SK-N-SH treated with all-trans-retinoic acid at 6 μM for 48 hours (cell line): Measurements from ENCODE around the gene CAVIN1.
"Not testable (repeated sequence)": the region's sequence is repeated elsewhere in the genome, so short reads cannot be mapped to it uniquely, and the experiment has no call there.

Experiments
- ATAC-seq: fragments of 200-7000 bp; cut with Tn5 transposase; 3 replicates; pipeline ENCODE4 v1.9.1; 2020; ENCODE audit warnings: mild to moderate bottlenecking, moderate library complexity
- ARNTL ChIP-seq: fragments of 450-650 bp; formaldehyde crosslinking; IDR thresholded peaks from 2 replicates; pipeline ENCODE4 v1.5.0; 2020; ENCODE audit warnings: low read depth, mild to moderate bottlenecking, moderate library complexity, borderline replicate concordance
- BACH2 ChIP-seq: fragments of 250-450 bp; sonication (Bioruptor Pico); IDR thresholded peaks from 2 replicates; pipeline ENCODE4 v1.9.0; 2021; ENCODE audit warnings: mild to moderate bottlenecking, borderline replicate concordance
- CSDC2 ChIP-seq: fragments of 250-450 bp; sonication (Bioruptor Pico); IDR thresholded peaks from 2 replicates; pipeline ENCODE4 v1.5.0; 2020; ENCODE audit warnings: mild to moderate bottlenecking, moderate library complexity
- ESRRG ChIP-seq: fragments of 250-450 bp; sonication (Bioruptor Pico); IDR thresholded peaks from 2 replicates; pipeline ENCODE4 v1.6.1; 2021; ENCODE audit warnings: mild to moderate bottlenecking
- GLIS3 ChIP-seq: fragments of 250-450 bp; sonication (Bioruptor Pico); IDR thresholded peaks from 2 replicates; pipeline ENCODE4 v1.5.0; 2020; ENCODE audit warnings: mild to moderate bottlenecking, moderate library complexity
- ISL1 ChIP-seq: fragments of 250-450 bp; sonication (Bioruptor Pico); IDR thresholded peaks from 2 replicates; pipeline ENCODE4 v2.1.2; 2022; ENCODE audit warnings: mild to moderate bottlenecking, moderate library complexity
- PPARA ChIP-seq: fragments of 250-450 bp; sonication (Bioruptor Pico); IDR thresholded peaks from 2 replicates; pipeline ENCODE4 v1.5.0; 2020; ENCODE audit warnings: mild to moderate bottlenecking, borderline replicate concordance
- RARB ChIP-seq: fragments of 250-450 bp; sonication (Bioruptor Pico); IDR thresholded peaks from 2 replicates; pipeline ENCODE4 v1.8.0; 2021; ENCODE audit warnings: mild to moderate bottlenecking, moderate library complexity
- SNAI2 ChIP-seq: fragments of 250-450 bp; sonication (Bioruptor Pico); IDR thresholded peaks from 2 replicates; pipeline ENCODE4 v1.5.0; 2020; ENCODE audit warnings: mild to moderate bottlenecking, moderate library complexity
- TCF4 ChIP-seq: fragments of 250-450 bp; sonication (Bioruptor Pico); IDR thresholded peaks from 2 replicates; pipeline ENCODE4 v1.8.0; 2021; ENCODE audit warnings: mild to moderate bottlenecking, moderate library complexity, borderline replicate concordance
- TOX ChIP-seq: fragments of 250-450 bp; sonication (Bioruptor Pico); IDR thresholded peaks from 2 replicates; pipeline ENCODE4 v1.8.0; 2021; ENCODE audit warnings: mild to moderate bottlenecking, moderate library complexity, borderline replicate concordance
- ZC3H10 ChIP-seq: fragments of 250-450 bp; sonication (Bioruptor Pico); IDR thresholded peaks from 2 replicates; pipeline ENCODE4 v1.5.1; 2021; ENCODE audit warnings: mild to moderate bottlenecking, moderate library complexity
- ZFP3 ChIP-seq: fragments of 250-450 bp; sonication (Bioruptor Pico); IDR thresholded peaks from 2 replicates; pipeline ENCODE4 v1.5.0; 2020; ENCODE audit warnings: mild to moderate bottlenecking, moderate library complexity
- ZFP30 ChIP-seq: fragments of 450-650 bp; formaldehyde crosslinking; IDR thresholded peaks from 2 replicates; pipeline ENCODE4 v1.5.0; 2022; ENCODE audit warnings: mild to moderate bottlenecking, moderate library complexity
- ZNF8 ChIP-seq: fragments of 450-650 bp; formaldehyde crosslinking; IDR thresholded peaks from 2 replicates; pipeline ENCODE4 v1.5.0; 2020; ENCODE audit warnings: mild to moderate bottlenecking, moderate library complexity
- TF ChIP-seq, protein P1 (sequence below): fragments of 250-450 bp; sonication (Bioruptor Pico); IDR thresholded peaks from 2 replicates; pipeline ENCODE4 v1.5.0; 2020; ENCODE audit warnings: mild to moderate bottlenecking, moderate library complexity
- TF ChIP-seq, protein P2 (sequence below): fragments of 250-450 bp; sonication (Bioruptor Pico); IDR thresholded peaks from 2 replicates; pipeline ENCODE4 v1.8.0; 2020; ENCODE audit warnings: mild to moderate bottlenecking, moderate library complexity, borderline replicate concordance
- TF ChIP-seq, protein P3 (sequence below): fragments of 250-450 bp; sonication (Bioruptor Pico); IDR thresholded peaks from 2 replicates; pipeline ENCODE4 v1.5.1; 2020; ENCODE audit warnings: low read depth, mild to moderate bottlenecking, moderate library complexity
- TF ChIP-seq, protein P4 (sequence below): fragments of 250-450 bp; sonication (Bioruptor Pico); IDR thresholded peaks from 2 replicates; pipeline ENCODE4 v1.8.0; 2021; ENCODE audit warnings: low read depth, mild to moderate bottlenecking, moderate library complexity, borderline replicate concordance
- TF ChIP-seq, protein P5 (sequence below): fragments of 250-450 bp; sonication (Bioruptor Pico); IDR thresholded peaks from 2 replicates; pipeline ENCODE4 v1.5.1; 2021; ENCODE audit warnings: mild to moderate bottlenecking, moderate library complexity

CAVIN1 gene

DNA sequence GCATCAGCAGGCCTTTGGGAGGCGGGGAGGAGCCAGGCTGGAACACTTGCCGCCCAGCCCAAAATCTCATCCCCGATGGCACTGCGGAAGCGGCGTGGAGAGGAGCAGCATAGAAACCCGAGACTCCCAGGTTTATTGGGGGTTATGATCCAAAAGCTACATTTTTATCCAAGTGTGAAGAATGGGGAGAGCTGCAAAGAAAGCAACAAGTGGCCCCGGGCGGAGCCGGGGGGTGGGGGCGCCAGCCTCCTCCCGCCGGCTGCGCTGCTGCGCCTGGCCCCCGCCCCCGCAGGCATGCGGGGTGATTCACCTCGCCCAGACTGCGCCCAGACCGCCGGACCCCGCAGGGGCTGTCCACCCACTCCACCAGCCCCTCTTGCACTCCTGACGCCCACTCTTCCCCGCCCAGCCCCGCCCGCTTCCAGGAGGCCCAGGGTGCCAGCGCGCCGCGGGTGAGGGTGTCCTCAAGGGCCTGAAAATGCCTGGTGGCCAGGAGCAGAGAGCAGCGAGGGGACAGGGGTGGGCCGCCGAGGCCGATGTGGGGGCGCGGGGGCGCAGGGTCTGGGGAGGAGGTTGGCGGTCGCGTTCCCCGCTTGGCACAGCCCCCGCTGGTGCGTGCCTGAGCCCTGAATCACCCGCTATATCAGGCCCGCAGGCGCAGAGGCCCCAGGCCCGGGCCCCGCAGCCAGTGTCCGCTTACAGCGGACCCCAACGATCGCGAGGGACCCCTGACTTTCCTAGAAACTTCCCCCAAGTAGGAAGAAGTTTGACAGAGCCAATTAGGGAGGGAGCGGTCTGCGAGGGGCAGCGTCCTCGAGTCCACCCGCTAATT is 1.3 kb downstream of the CAVIN1 start (continued):
- TF ChIP-seq, protein P1, sequence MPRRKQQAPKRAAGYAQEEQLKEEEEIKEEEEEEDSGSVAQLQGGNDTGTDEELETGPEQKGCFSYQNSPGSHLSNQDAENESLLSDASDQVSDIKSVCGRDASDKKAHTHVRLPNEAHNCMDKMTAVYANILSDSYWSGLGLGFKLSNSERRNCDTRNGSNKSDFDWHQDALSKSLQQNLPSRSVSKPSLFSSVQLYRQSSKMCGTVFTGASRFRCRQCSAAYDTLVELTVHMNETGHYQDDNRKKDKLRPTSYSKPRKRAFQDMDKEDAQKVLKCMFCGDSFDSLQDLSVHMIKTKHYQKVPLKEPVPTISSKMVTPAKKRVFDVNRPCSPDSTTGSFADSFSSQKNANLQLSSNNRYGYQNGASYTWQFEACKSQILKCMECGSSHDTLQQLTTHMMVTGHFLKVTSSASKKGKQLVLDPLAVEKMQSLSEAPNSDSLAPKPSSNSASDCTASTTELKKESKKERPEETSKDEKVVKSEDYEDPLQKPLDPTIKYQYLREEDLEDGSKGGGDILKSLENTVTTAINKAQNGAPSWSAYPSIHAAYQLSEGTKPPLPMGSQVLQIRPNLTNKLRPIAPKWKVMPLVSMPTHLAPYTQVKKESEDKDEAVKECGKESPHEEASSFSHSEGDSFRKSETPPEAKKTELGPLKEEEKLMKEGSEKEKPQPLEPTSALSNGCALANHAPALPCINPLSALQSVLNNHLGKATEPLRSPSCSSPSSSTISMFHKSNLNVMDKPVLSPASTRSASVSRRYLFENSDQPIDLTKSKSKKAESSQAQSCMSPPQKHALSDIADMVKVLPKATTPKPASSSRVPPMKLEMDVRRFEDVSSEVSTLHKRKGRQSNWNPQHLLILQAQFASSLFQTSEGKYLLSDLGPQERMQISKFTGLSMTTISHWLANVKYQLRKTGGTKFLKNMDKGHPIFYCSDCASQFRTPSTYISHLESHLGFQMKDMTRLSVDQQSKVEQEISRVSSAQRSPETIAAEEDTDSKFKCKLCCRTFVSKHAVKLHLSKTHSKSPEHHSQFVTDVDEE (CRISPR knock-in tag): no peak

DNA sequence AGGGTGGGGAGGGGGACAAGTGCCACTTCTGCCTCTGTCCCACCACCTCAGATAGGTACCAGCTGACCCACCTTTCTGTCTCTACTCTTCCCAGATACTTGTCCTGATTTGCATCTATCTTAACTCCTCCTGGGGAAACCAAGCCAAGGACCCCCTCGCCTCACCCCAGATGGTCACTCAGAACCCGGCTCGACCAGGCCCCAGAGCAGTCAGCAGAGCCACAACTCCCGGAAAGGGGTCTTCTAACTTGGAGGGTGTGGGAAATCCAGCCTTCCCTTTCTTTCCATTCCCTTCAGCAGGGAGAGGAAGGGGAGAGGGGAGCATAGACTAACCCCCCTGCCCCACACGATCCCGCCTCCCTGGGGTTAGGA is 1.9 kb downstream of the CAVIN1 start:
- no peak for ATAC-seq
- TF ChIP-seq BACH2 (no peak), ZFP3 (CRISPR knock-in tag) (no peak), SNAI2 (CRISPR knock-in tag) (no peak), TCF4 (CRISPR knock-in tag) (no peak), ZNF8 (CRISPR knock-in tag) (no peak), GLIS3 (no peak), CSDC2 (CRISPR knock-in tag) (no peak)
- TF ChIP-seq, protein P2, sequence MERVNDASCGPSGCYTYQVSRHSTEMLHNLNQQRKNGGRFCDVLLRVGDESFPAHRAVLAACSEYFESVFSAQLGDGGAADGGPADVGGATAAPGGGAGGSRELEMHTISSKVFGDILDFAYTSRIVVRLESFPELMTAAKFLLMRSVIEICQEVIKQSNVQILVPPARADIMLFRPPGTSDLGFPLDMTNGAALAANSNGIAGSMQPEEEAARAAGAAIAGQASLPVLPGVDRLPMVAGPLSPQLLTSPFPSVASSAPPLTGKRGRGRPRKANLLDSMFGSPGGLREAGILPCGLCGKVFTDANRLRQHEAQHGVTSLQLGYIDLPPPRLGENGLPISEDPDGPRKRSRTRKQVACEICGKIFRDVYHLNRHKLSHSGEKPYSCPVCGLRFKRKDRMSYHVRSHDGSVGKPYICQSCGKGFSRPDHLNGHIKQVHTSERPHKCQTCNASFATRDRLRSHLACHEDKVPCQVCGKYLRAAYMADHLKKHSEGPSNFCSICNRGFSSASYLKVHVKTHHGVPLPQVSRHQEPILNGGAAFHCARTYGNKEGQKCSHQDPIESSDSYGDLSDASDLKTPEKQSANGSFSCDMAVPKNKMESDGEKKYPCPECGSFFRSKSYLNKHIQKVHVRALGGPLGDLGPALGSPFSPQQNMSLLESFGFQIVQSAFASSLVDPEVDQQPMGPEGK (CRISPR knock-in tag): no peak

DNA sequence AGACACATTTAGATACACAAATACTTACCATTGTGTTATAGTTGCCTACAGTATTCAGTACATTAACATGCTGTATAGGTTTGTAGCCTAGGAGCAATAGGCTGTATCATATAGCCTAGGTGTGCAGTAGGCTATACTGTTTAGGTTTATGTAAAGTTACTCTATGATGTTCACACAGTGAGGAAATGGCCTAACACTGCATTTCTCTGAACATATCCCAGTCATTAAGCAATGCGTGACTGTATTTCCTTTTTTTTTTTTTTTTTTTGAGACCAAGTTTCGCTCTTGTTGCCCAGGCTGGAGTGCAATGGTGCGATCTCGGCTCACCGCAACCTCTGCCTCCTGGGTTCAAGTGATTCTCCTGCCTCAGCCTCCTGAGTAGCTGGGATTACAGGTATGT is 5.1 kb downstream of the CAVIN1 start:
- ATAC-seq: not testable (repeated sequence)

DNA sequence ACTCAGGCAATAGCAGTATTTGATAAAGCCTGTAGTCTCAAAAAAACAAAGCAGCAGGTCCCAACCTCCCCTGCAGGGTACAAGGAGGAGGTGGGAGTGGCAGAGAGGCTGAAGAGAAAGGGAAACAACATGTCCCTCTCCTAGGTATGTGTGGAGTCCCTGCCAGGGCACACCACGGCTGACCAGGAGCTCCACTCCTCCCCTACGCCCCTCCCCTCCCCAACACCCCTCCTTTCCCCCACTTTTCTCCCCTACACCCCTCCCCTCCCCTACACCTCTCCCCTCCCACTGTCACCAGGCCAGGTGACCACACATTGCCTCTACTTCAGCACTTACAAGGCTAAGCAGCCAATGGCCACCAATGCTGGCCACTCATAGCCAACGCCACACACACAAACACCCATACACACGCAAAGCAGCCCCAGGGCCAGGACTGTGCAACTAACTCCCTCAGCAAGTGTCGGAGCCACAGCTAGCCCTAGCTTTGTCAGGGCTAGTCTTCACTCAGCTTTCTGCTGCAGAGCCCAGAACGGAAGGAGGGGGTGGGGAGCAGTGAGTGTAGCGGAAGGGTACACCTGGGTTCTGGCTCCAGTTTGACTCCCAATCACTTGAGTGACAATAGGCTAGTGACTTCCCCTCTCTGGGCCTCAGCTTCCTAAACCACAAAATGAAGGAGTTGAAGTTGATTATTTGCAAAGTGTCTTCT is 8.2 kb downstream of the CAVIN1 start:
- TF ChIP-seq, protein P3, sequence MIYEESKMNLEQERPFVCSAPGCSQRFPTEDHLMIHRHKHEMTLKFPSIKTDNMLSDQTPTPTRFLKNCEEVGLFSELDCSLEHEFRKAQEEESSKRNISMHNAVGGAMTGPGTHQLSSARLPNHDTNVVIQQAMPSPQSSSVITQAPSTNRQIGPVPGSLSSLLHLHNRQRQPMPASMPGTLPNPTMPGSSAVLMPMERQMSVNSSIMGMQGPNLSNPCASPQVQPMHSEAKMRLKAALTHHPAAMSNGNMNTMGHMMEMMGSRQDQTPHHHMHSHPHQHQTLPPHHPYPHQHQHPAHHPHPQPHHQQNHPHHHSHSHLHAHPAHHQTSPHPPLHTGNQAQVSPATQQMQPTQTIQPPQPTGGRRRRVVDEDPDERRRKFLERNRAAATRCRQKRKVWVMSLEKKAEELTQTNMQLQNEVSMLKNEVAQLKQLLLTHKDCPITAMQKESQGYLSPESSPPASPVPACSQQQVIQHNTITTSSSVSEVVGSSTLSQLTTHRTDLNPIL (CRISPR knock-in tag): no peak
- no peak for TF ChIP-seq SNAI2 (CRISPR knock-in tag)
- no peak for TF ChIP-seq BACH2
- no peak for TF ChIP-seq TOX (CRISPR knock-in tag)
- no peak for TF ChIP-seq RARB (CRISPR knock-in tag)
- TF ChIP-seq, protein P1 (CRISPR knock-in tag): no peak
- TF ChIP-seq, protein P2 (CRISPR knock-in tag): no peak
- no peak for TF ChIP-seq ISL1 (CRISPR knock-in tag)
- TF ChIP-seq, protein P4, sequence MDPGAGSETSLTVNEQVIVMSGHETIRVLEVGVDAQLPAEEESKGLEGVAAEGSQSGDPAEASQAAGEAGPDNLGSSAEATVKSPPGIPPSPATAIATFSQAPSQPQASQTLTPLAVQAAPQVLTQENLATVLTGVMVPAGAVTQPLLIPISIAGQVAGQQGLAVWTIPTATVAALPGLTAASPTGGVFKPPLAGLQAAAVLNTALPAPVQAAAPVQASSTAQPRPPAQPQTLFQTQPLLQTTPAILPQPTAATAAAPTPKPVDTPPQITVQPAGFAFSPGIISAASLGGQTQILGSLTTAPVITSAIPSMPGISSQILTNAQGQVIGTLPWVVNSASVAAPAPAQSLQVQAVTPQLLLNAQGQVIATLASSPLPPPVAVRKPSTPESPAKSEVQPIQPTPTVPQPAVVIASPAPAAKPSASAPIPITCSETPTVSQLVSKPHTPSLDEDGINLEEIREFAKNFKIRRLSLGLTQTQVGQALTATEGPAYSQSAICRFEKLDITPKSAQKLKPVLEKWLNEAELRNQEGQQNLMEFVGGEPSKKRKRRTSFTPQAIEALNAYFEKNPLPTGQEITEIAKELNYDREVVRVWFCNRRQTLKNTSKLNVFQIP: no peak
- TF ChIP-seq ZFP3 (CRISPR knock-in tag): no peak
- no peak for TF ChIP-seq PPARA (CRISPR knock-in tag)
- TF ChIP-seq ARNTL (CRISPR knock-in tag): no peak
- no peak for TF ChIP-seq ZFP30
- TF ChIP-seq CSDC2 (CRISPR knock-in tag): no peak
- no peak for TF ChIP-seq GLIS3
- no peak for TF ChIP-seq ESRRG (CRISPR knock-in tag)
- no peak for TF ChIP-seq ZC3H10 (CRISPR knock-in tag)
- TF ChIP-seq, protein P5, sequence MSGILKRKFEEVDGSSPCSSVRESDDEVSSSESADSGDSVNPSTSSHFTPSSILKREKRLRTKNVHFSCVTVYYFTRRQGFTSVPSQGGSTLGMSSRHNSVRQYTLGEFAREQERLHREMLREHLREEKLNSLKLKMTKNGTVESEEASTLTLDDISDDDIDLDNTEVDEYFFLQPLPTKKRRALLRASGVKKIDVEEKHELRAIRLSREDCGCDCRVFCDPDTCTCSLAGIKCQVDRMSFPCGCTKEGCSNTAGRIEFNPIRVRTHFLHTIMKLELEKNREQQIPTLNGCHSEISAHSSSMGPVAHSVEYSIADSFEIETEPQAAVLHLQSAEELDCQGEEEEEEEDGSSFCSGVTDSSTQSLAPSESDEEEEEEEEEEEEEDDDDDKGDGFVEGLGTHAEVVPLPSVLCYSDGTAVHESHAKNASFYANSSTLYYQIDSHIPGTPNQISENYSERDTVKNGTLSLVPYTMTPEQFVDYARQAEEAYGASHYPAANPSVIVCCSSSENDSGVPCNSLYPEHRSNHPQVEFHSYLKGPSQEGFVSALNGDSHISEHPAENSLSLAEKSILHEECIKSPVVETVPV (CRISPR knock-in tag): no peak
- no peak for TF ChIP-seq ZNF8 (CRISPR knock-in tag)
- ATAC-seq: no peak
